BLaER1 treated with 17β-estradiol and CSF1 and Interleukin-3, amounts not matched to agents 10 nM and 100 nM (cell line): ENCODE measurements around the gene PRPF39.

Experiments
- H3K27ac ChIP-seq, 11 experiments: shearing (Covaris generic); formaldehyde crosslinking; 2 replicates each; pipeline ENCODE4 v1.8.1; 2022
- H3K27me3 ChIP-seq, 11 experiments: shearing (Covaris generic); formaldehyde crosslinking; 2 replicates each; pipeline ENCODE4 v1.8.1; 2022
- H3K36me3 ChIP-seq, 11 experiments: shearing (Covaris generic); formaldehyde crosslinking; 2 replicates each; pipeline ENCODE4 v1.8.1; 2022
- H3K4me1 ChIP-seq, 10 experiments: shearing (Covaris generic); formaldehyde crosslinking; 2 replicates each; pipeline ENCODE4 v1.8.1; 2022
- H3K4me2 ChIP-seq, 11 experiments: shearing (Covaris generic); formaldehyde crosslinking; 2 replicates each; pipeline ENCODE4 v1.8.1; 2022
- H3K4me3 ChIP-seq, 10 experiments: shearing (Covaris generic); formaldehyde crosslinking; 2 replicates each; pipeline ENCODE4 v1.8.1; 2022
- H3K9ac ChIP-seq, 11 experiments: shearing (Covaris generic); formaldehyde crosslinking; 2 replicates each; pipeline ENCODE4 v1.8.1; 2022
- H3K9me3 ChIP-seq, 11 experiments: shearing (Covaris generic); formaldehyde crosslinking; replicated peaks in 1 of 11; 2 replicates each; pipeline ENCODE4 v1.8.1; 2022
- H4K20me1 ChIP-seq, 11 experiments: shearing (Covaris generic); formaldehyde crosslinking; 2 replicates each; pipeline ENCODE4 v1.8.1; 2022
- Cebpa-rat ChIP-seq, 11 experiments: shearing (Covaris generic); IDR thresholded peaks; 2 replicates each; pipeline ENCODE4 v1.8.1; 2022

PRPF39 gene

DNA sequence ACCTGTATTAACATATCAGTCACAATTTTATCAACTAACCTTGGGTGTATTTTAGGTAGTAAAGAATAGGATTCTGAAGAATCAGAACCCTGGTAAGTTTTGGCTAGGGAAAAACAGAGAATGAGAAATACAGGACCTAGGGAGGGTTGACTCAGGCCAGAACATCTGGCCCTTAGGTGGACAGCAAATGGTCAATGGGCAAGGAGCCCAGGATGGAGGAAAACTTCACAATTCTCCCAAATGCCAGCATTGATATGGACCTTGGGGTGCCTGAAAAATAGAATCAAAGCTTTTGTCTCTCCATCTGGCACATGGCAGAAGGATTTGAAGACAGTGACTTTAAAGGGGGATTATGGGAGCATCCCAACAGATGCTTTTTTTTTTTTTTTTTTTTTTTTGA, 32.7 kb upstream of the PRPF39 start:
- Histone ChIP-seq H3K4me1 (no peaks in the 10 kb centered on the region), H3K4me2 (no peak overlapping the region), H3K4me3 (no peak overlapping the region), H3K27me3 (no peaks in the 10 kb centered on the region), H3K9me3 (no peaks in the 10 kb centered on the region), H4K20me1 (no peaks in the 10 kb centered on the region), H3K27ac (no peak overlapping the region), H3K9ac (no peak overlapping the region), H3K36me3 (peaks cover 16 to 56% (median 33%) of the 10 kb centered on the region in 11 experiments; a peak in 21 of 22 replicates)
- no peak for TF ChIP-seq Cebpa-rat (IDR thresholded peaks at IDR 0.05)

DNA sequence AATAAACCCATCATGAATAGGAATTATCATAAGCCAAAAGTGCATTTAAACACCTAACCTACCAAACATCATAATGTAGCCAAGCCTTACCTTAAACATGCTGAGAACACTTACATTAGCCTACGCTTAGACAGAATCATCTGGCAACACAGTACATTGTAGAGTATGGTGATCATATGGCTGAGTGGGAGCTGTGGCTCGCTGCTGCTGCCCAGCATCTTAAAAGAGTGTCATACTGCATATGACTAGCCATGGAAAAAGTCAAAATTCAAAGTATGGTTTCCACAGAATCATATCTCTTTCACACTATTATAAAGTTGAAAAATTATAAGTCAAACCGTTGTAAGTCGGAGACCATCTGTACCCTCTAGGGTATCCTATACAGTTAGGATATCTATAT, 32.0 kb upstream of the PRPF39 start:
- H3K9me3 ChIP-seq: no peaks in the 10 kb centered on the region; a peak in 1 of 22 replicates
- H3K36me3 ChIP-seq: peaks cover 14 to 54% (median 29%) of the 10 kb centered on the region in 11 experiments; a peak in 21 of 22 replicates
- H4K20me1 ChIP-seq: no peaks in the 10 kb centered on the region
- no peaks in the 10 kb centered on the region for H3K27me3 ChIP-seq
- no peak overlapping the region for H3K27ac ChIP-seq
- TF ChIP-seq Cebpa-rat (IDR thresholded peaks at IDR 0.05): no peak
- H3K9ac ChIP-seq: no peak overlapping the region
- H3K4me1 ChIP-seq: no peaks in the 10 kb centered on the region
- no peak overlapping the region for H3K4me3 ChIP-seq
- H3K4me2 ChIP-seq: no peak overlapping the region

- no peak overlapping the region for H3K27ac ChIP-seq
Observed at GRCh38 chr14:45057349-45057748, 26.6 kb upstream of the PRPF39 start.

GRCh38 chr14:45057881-45058364, 26.0 kb upstream of the PRPF39 start:
- H3K36me3 ChIP-seq: peaks cover 10 to 56% (median 22%) of the 10 kb centered on the region in 11 experiments; a peak in 20 of 22 replicates
- no peak for TF ChIP-seq Cebpa-rat (IDR thresholded peaks at IDR 0.05)
- no peaks in the 10 kb centered on the region for H3K27me3 ChIP-seq
- no peak overlapping the region for H3K4me3 ChIP-seq
- no peaks in the 10 kb centered on the region; a peak in 1 of 22 replicates for H3K9me3 ChIP-seq
- H3K27ac ChIP-seq: no peak overlapping the region
- no peaks in the 10 kb centered on the region for H4K20me1 ChIP-seq
- H3K9ac ChIP-seq: no peak overlapping the region
- H3K4me2 ChIP-seq: no peak overlapping the region
- H3K4me1 ChIP-seq: no peaks in the 10 kb centered on the region

More at GRCh38 chr14:45057349-45057748, 26.6 kb upstream of the PRPF39 start:
- no peak overlapping the region for H3K9ac ChIP-seq
- H4K20me1 ChIP-seq: no peaks in the 10 kb centered on the region
- no peaks in the 10 kb centered on the region for H3K4me1 ChIP-seq
- H3K9me3 ChIP-seq: no peaks in the 10 kb centered on the region; a peak in 1 of 22 replicates
- no peaks in the 10 kb centered on the region for H3K27me3 ChIP-seq
- H3K4me3 ChIP-seq: no peak overlapping the region
- no peak for TF ChIP-seq Cebpa-rat (IDR thresholded peaks at IDR 0.05)
- H3K36me3 ChIP-seq: peaks cover 12 to 59% (median 22%) of the 10 kb centered on the region in 11 experiments; a peak in 20 of 22 replicates
- no peak overlapping the region for H3K4me2 ChIP-seq

DNA sequence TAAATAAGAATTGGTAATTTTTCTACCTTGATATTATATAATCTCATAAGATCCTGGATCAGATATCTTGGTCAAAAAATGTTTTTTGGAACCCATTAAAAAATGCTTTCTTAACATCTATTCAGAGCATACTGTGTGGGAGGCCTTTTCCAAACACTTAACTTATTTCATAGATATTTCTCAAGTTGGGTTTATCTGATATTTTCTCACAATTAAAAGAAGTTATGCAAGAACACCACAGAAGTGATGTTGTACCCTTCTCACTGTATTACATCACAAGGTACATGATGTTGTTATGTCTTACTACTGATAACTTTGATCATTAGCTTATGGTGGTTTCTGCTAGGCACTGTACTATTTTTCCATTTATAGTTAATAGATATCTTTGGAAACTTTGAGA, 23.4 kb upstream of the PRPF39 start:
- Histone ChIP-seq H3K27ac (no peak overlapping the region), H3K4me1 (no peaks in the 10 kb centered on the region), H3K9ac (no peak overlapping the region), H3K9me3 (no peaks in the 10 kb centered on the region; a peak in 1 of 22 replicates), H3K4me3 (no peak overlapping the region), H4K20me1 (no peaks in the 10 kb centered on the region), H3K4me2 (no peak overlapping the region), H3K27me3 (no peaks in the 10 kb centered on the region), H3K36me3 (peaks cover 0 to 33% (median 8%) of the 10 kb centered on the region in 11 experiments; a peak in 14 of 22 replicates)
- no peak for TF ChIP-seq Cebpa-rat (IDR thresholded peaks at IDR 0.05)

DNA sequence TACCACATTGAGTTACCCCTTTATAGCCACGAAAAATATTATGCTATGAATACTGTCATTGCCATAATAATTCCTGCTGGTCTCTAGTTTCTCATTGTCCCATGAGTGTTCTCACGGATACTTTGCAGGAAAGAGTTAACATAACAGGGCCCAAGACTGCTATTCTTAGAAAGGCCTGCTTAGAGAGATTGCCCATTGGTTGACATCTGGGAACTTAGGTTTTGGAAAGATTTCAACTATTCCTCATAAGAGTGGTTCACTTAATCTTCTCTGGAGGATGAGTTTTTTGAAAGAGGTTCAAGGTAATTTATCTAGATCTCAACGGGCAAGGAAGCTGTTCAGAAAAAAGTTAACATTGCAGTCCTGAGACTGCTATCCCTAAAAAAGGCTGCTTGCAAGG, 18.4 kb upstream of the PRPF39 start:
- no peak overlapping the region for H3K27ac ChIP-seq
- H3K27me3 ChIP-seq: no peaks in the 10 kb centered on the region
- no peak for TF ChIP-seq Cebpa-rat (IDR thresholded peaks at IDR 0.05)
- H3K9ac ChIP-seq: no peak overlapping the region
- no peak overlapping the region for H3K4me3 ChIP-seq
- no peaks in the 10 kb centered on the region for H3K4me1 ChIP-seq
- no peak overlapping the region for H3K4me2 ChIP-seq
- H3K9me3 ChIP-seq: no peaks in the 10 kb centered on the region
- H4K20me1 ChIP-seq: no peaks in the 10 kb centered on the region
- peaks cover 0 to 6% (median 0%) of the 10 kb centered on the region in 11 experiments; a peak in 3 of 22 replicates for H3K36me3 ChIP-seq

- Histone ChIP-seq H3K4me3 (no peak overlapping the region), H4K20me1 (no peaks in the 10 kb centered on the region), H3K36me3 (peaks cover 0 to 6% (median 0%) of the 10 kb centered on the region in 11 experiments; a peak in 4 of 22 replicates), H3K27ac (no peak overlapping the region), H3K4me1 (no peaks in the 10 kb centered on the region), H3K27me3 (no peaks in the 10 kb centered on the region), H3K9me3 (no peaks in the 10 kb centered on the region), H3K9ac (no peak overlapping the region), H3K4me2 (no peak overlapping the region)
- no peak for TF ChIP-seq Cebpa-rat (IDR thresholded peaks at IDR 0.05)
Observed at GRCh38 chr14:45065956-45066355, 18.0 kb upstream of the PRPF39 start.

GRCh38 chr14:45066667-45067066, 17.2 kb upstream of the PRPF39 start:
- no peaks in the 10 kb centered on the region for H3K27me3 ChIP-seq
- H3K9me3 ChIP-seq: no peaks in the 10 kb centered on the region
- H3K36me3 ChIP-seq: peaks cover 0 to 6% (median 0%) of the 10 kb centered on the region in 11 experiments; a peak in 4 of 22 replicates
- no peaks in the 10 kb centered on the region for H4K20me1 ChIP-seq
- H3K27ac ChIP-seq: no peak overlapping the region
- no peak overlapping the region for H3K4me3 ChIP-seq
- no peak overlapping the region for H3K9ac ChIP-seq
- TF ChIP-seq Cebpa-rat (IDR thresholded peaks at IDR 0.05): no peak
- no peak overlapping the region for H3K4me2 ChIP-seq
- no peaks in the 10 kb centered on the region for H3K4me1 ChIP-seq

DNA sequence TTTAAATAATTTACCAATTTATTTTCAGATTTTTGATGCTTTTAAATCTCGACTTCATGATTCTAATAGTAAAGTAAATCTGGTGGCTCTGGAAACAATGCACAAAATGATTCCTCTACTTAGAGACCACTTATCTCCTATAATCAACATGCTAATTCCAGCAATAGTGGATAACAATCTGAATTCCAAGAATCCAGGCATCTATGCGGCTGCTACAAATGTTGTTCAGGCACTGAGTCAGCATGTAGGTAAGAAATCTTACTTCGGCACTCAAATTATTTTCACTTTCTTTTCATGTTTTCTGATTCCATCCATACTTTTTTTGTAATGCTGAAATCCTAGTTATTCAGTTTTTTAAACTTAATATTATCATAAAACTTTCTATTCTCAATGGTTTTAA, 15.5 kb upstream of the PRPF39 start:
- H4K20me1 ChIP-seq: no peaks in the 10 kb centered on the region
- H3K9me3 ChIP-seq: no peaks in the 10 kb centered on the region
- H3K36me3 ChIP-seq: peaks cover 0 to 6% (median 4%) of the 10 kb centered on the region in 11 experiments; a peak in 7 of 22 replicates
- H3K4me2 ChIP-seq: no peak overlapping the region
- H3K4me3 ChIP-seq: no peak overlapping the region
- no peak overlapping the region for H3K9ac ChIP-seq
- no peaks in the 10 kb centered on the region for H3K4me1 ChIP-seq
- H3K27ac ChIP-seq: no peak overlapping the region
- H3K27me3 ChIP-seq: no peaks in the 10 kb centered on the region
- TF ChIP-seq Cebpa-rat (IDR thresholded peaks at IDR 0.05): no peak

DNA sequence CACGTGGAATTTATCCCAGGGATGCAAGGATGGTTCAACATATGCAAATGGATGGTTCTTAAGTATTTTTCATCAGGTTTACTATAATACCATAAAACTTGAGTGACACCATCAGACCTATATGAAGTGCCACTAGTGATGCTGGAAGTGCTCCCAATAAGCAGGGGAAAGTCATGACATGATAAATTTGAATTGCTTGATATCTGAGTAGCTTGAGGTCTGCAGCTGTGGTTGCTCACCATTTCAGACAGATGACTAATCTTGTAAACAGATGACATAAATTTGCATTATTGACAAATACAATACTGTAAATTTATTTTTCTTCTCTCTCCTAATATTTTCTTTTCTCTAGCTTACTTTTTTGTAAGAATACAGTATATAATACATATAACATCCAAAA, 13.7 kb upstream of the PRPF39 start:
- TF ChIP-seq Cebpa-rat (IDR thresholded peaks at IDR 0.05): no peak
- H3K4me2 ChIP-seq: no peak overlapping the region
- H3K4me3 ChIP-seq: no peak overlapping the region
- no peaks in the 10 kb centered on the region for H3K27me3 ChIP-seq
- H4K20me1 ChIP-seq: no peaks in the 10 kb centered on the region
- H3K9ac ChIP-seq: no peak overlapping the region
- no peaks in the 10 kb centered on the region for H3K9me3 ChIP-seq
- no peak overlapping the region for H3K27ac ChIP-seq
- H3K4me1 ChIP-seq: no peaks in the 10 kb centered on the region
- H3K36me3 ChIP-seq: peaks cover 0 to 6% (median 4%) of the 10 kb centered on the region in 11 experiments; a peak in 7 of 22 replicates
